ENCODE measurements around the gene MS4A4A. TPM values are rescaled to one million over a fixed set of nuclear protein-coding genes. Genes with fewer than 3 reads are reported as not detected.

The MS4A4A gene
- total and polyA plus RNA-seq, 2 of the 8 experiments (the other 6 are each of a cell fraction or from before 2014, with no cell fraction given), result not detected

GRCh38 chr11:60314635-60315321 lies 34.3 kb downstream of the MS4A4A start:
- H3K79me1 ChIP-seq (ENCODE audit: low read depth, low read length), result no peaks in the 10 kb centered on the region
- H4K20me1 ChIP-seq (replicated peaks in 1 of 2; ENCODE audit: control insufficient read depth in 1 of 2, insufficient read depth in 2 of 2, low read length in 2 of 2), result no peaks in the 10 kb centered on the region
- no peak overlapping the region for H4K5ac ChIP-seq (ENCODE audit: insufficient read length, low read depth, low read length)
- no peaks in the 10 kb centered on the region for H3K79me2 ChIP-seq (ENCODE audit: control insufficient read depth in 1 of 2, insufficient read depth in 2 of 2, low read length in 2 of 2)
- no peak overlapping the region for H3K56ac ChIP-seq (replicated peaks; ENCODE audit: insufficient read length, low read depth, low read length)
- no peak for TF ChIP-seq SP1 (IDR thresholded peaks at IDR 0.05; ENCODE audit: low read depth, low read length)
- H2BK120ac ChIP-seq (replicated peaks; ENCODE audit: low read depth, low read length), result no peak overlapping the region
- WGBS, 2 experiments (ENCODE audit: extremely low coverage in 1 of 2, insufficient coverage in 1 of 2, insufficient read length in 1 of 2, insufficient replicate concordance in 2 of 2, low coverage in 1 of 2, low lambda C conversion rate in 2 of 2, missing lambda C conversion rate in 1 of 2), result 96% methylated on average over 2 of the region's 2 CpGs; no CpG with 5 or more reads in 1 of the 2 experiments
- H2AFZ ChIP-seq (ENCODE audit: low read length), result peak overlapping the region; percentile 77; the same call in 1 of the 2 replicates
- no peak overlapping the region for H3K14ac ChIP-seq (ENCODE audit: insufficient read length)
- no peak overlapping the region for H2BK5ac ChIP-seq (ENCODE audit: low read depth, low read length)
- no peaks in the 10 kb centered on the region for H3K27me3 ChIP-seq (replicated peaks in 1 of 4; ENCODE audit: control insufficient read depth in 3 of 4, extremely low read depth in 1 of 4, insufficient read depth in 3 of 4, low read length in 3 of 4)
- H3K9ac ChIP-seq (replicated peaks in 1 of 4; ENCODE audit: extremely low read depth in 1 of 4, low read depth in 3 of 4, low read length in 3 of 4), result no peak overlapping the region
- H4K8ac ChIP-seq (ENCODE audit: extremely low read depth, insufficient read depth, low read length), result no peak overlapping the region
- H3K4ac ChIP-seq (replicated peaks; ENCODE audit: insufficient read length, low read depth, low read length), result no peak overlapping the region
- CTCF ChIA-PET (ENCODE audit: partially characterized antibody), result interaction anchor here (1.9 to 2.5 kb wide), 2 partner anchors 30 to 33 kb away, joined by 4 to 10 read pairs; no protein-coding TSS in a partner anchor
- H3K9me3 ChIP-seq (ENCODE audit: insufficient read depth in 2 of 2, low read depth in 1 of 2, low read length in 1 of 2), result no peaks in the 10 kb centered on the region
- no peak overlapping the region for H3K27ac ChIP-seq (ENCODE audit: low read depth, low read length)
- H2AK5ac ChIP-seq (ENCODE audit: low read depth, low read length), result no peak overlapping the region
- no peak overlapping the region for H2BK12ac ChIP-seq (ENCODE audit: low read depth, low read length)
- POLR2A ChIA-PET (ENCODE audit: partially characterized antibody), result no interaction called here
- H3K4me3 ChIP-seq (ENCODE audit: extremely low read depth in 1 of 4, insufficient read depth in 2 of 4, low read depth in 3 of 4, low read length in 4 of 4), result no peak overlapping the region
- H2BK20ac ChIP-seq (ENCODE audit: low read length), result no peak overlapping the region
- H3K36me3 ChIP-seq (ENCODE audit: control insufficient read depth in 2 of 4, insufficient read depth in 4 of 4, low read length in 3 of 4), result no peaks in the 10 kb centered on the region
- H3K18ac ChIP-seq (ENCODE audit: extremely low read depth, low read length), result no peak overlapping the region
- H3K4me1 ChIP-seq (replicated peaks in 1 of 4; ENCODE audit: control insufficient read depth in 3 of 4, insufficient read depth in 4 of 4, low read length in 3 of 4), result no peaks in the 10 kb centered on the region
- FAIRE-seq (no peak), DNase-seq (ENCODE audit: low read depth in 1 of 2, low spot score in 2 of 2) (no peak)
- no peak overlapping the region for H2BK15ac ChIP-seq (ENCODE audit: low read length)
- no peaks in the 10 kb centered on the region for H3K23me2 ChIP-seq (ENCODE audit: low read depth, low read length)
- H4K91ac ChIP-seq (replicated peaks; ENCODE audit: insufficient read length, low read length), result no peak overlapping the region
- H3K23ac ChIP-seq (ENCODE audit: insufficient read length), result no peak overlapping the region
- H3K4me2 ChIP-seq (ENCODE audit: insufficient read depth in 1 of 2, low read depth in 2 of 2, low read length in 2 of 2), result no peak overlapping the region
